Epithelial cell of esophagus (primary cell): ENCODE measurements around the gene F10.
"Not testable (repeated sequence)": the region's sequence is repeated elsewhere in the genome, so short reads cannot be mapped to it uniquely, and the experiment has no call there.

Experiments used
- DNase-seq: peaks from one replicate; pipeline ENCODE4 v3.0.0; 2010; ENCODE audit warnings: low read depth
- H3K4me3 ChIP-seq: 2 replicates; pipeline ENCODE4 v1.5.1; 2011; ENCODE audit warnings: mild to moderate bottlenecking, low read length, control low read depth
- CTCF ChIP-seq: IDR thresholded peaks from 2 replicates; pipeline ENCODE4 v1.5.1; 2011; ENCODE audit warnings: low read depth, mild to moderate bottlenecking, low read length, control low read depth, inconsistent platforms; ENCODE audit not compliant: insufficient read depth; ENCODE audit errors: missing control alignments

F10 gene

GRCh38 chr13:113105032-113105920 lies 17.3 kb upstream of the F10 start, which contains the start of gene F7:
F7 (plus strand) TSS chr13:113105791; CDS start chr13:113105842, 51 bp downstream.
- H3K4me3 ChIP-seq = no peak within 1 kb of the TSS
- no peak for DNase-seq
- TF ChIP-seq CTCF = no peak

DNA sequence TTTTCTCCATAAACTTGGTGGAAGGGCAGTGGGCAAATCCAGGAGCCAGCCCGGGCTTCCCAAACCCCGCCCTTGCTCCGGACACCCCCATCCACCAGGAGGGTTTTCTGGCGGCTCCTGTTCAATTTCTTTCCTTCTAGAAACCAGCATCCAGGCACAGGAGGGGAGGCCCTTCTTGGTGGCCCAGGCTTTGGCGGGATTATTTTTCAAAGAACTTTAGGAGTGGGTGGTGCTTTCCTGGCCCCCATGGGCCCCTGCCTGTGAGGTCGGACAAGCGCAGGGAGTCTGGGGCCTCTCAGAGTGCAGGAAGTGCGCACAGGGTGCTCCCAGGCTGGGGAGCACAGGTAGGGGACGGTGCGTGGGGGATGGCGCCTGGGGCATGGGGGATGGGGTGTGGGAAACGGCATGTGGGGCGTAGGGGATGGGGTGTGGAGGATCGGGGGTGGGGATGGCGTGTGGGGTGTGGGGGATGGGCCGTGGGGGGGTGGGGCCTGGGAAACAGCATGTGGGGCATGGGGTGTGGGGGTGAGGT lies 16.6 kb upstream of the F10 start:
- TF ChIP-seq CTCF = no peak
- no peak for DNase-seq

GRCh38 chr13:113106711-113107351 lies 15.8 kb upstream of the F10 start:
- H3K4me3 ChIP-seq = no peak overlapping the region
- TF ChIP-seq CTCF = no peak
- no peak for DNase-seq

More for the DNA sequence above, 16.6 kb upstream of the F10 start:
- H3K4me3 ChIP-seq = no peak overlapping the region

GRCh38 chr13:113108521-113108920 lies 14.1 kb upstream of the F10 start:
- not testable (repeated sequence) for H3K4me3 ChIP-seq, DNase-seq

DNA sequence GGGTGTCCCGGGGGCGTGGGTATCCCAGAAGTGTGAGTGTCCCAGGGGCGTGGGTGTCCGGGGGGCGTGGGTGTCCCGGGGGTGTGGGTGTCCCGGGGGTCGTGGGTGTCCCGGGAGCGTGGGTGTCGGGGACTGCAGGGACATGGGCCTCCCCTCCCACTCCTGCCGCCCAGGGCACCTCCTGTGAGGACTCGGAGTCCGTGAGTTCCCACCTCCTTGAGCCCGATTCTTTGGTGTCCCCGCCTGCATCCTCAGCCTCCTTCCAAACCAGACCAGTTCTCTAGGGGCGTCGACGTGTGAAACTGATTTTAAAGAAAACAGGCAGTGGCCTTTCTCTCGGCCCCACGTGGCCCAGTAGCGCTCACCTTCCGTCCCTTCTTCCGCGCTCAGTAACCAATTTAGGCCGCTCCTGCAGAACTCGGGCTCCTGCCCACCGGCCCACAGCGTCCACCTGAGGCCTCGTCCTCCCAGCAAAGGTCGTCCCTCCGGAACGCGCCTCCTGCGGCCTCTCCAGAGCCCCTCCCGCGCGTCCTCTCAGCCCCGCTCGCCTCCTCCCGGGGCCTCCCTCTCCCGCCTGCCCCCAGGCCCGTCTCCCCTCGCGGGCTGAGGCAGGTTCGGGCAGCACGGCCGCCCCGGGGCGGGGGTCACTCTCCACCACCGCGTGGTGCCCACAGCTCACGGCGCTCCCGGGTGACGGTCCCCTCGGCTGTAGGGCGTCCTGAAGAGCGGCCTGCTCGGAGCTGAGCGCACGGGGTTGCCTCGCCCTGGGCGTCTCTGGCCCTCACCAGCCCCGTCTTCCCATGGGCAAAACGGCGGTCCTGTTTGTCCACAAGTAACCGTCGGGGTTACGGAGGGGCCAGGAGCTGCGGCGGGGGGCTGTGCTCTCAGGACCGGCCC lies 13.2 kb upstream of the F10 start:
- no peak for DNase-seq
- no peak overlapping the region for H3K4me3 ChIP-seq
- no peak for TF ChIP-seq CTCF

DNA sequence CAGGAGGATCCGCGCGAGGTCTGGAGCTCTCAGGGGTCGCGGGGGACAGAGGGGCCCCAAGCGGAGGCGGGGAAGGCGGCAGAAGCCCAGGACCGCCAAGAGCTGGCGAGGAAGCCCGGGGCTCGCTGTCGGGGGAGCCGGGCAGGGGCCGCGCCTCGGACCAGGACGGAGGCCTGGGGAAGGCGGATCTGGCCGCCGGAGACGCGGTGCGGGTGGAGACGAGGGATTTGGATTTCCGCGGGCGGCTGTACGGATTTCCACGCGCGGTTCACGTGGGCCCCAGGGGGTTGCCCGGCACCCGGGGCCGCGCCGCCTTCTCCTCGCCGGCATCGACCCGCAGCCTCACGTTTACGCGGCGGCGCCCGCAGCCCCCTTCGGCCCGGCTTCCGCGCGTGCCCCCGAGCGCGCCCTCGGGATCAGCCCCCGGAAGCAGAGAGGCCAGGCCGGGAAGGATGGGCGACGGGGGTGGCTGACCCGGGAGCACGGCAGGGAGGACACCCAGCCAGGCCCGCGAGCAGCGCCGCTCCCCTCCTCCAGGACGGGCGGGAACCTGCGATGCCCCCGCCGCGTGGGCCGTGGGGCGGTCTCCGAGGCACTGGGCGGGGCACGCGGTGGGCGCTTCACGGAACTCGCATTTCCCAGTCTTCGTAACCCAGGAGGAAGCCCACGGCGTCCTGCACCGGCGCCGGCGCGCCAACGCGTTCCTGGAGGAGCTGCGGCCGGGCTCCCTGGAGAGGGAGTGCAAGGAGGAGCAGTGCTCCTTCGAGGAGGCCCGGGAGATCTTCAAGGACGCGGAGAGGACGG lies 12.3 kb upstream of the F10 start:
- no peak overlapping the region for H3K4me3 ChIP-seq
- no peak for TF ChIP-seq CTCF

More for the DNA sequence above, 12.3 kb upstream of the F10 start:
- DNase-seq = no peak
